Pancreas (tissue), 10 donors: ENCODE results near the gene FUOM. TPM values are rescaled to one million over a fixed set of nuclear protein-coding genes. Genes with fewer than 3 reads are reported as not detected.

Source experiments
- ATAC-seq, 4 donors: fragments of 200-7000 bp; cut with Tn5 transposase; one replicate each; pipeline versions ENCODE4 v1.8.0 to v1.9.1; 2020; ENCODE audit warnings: mild to moderate bottlenecking in 4 of 4, moderate library complexity in 4 of 4
- DNase-seq, 6 donors: peaks; one replicate each; pipeline ENCODE4 v3.0.0-alpha.2; 2020
- FAIRE-seq: peaks from 2 replicates; lab custom pipeline; 2012; peaks lifted over from hg19 to GRCh38; lab: Jason Lieb, UNC
- H3K27ac ChIP-seq, 4 donors: fragments of 200-600 bp; sonication (generic); 1 replicate in 3 of 4; 2 replicates in 1 of 4; pipeline versions ENCODE4 v1.5.0 to v1.8.0; 2020
- H3K27me3 ChIP-seq, 4 donors: fragments of 200-600 bp; one replicate each; pipeline ENCODE4 v1.8.0; 2021
- H3K36me3 ChIP-seq, 3 donors: fragments of 200-600 bp; sonication (generic) in 1 of 3; one replicate each; pipeline versions ENCODE4 v1.5.0 to v1.8.0; 2020 to 2021
- H3K4me1 ChIP-seq, 3 donors: fragments of 200-600 bp; one replicate each; pipeline ENCODE4 v1.8.0; 2021
- H3K4me3 ChIP-seq, 4 donors: fragments of 200-600 bp; sonication (generic) in 2 of 4; one replicate each; pipeline versions ENCODE4 v1.5.0 to v1.8.0; 2020 to 2021
- H3K9me3 ChIP-seq, 4 donors: fragments of 200-600 bp; one replicate each; pipeline ENCODE4 v1.8.0; 2021
- CTCF ChIP-seq, 4 donors: fragments of 200-600 bp; sonication (generic) in 3 of 4; IDR thresholded peaks; one replicate each; pipeline versions ENCODE4 v1.5.0 to v1.8.0; 2021; ENCODE audit warnings: antibody characterized with exemption in 4 of 4
- WGBS, 2 donors: extraction: QIAGEN DNeasy Blood & Tissue Kit; methylation state at CpG; one replicate each; pipeline ENCODE4 v1.1.7; 2013; 5-methylcytosine and 5-hydroxymethylcytosine counted together
- intact Hi-C, 3 donors: fragments of 100-400 bp; cut with DNase I; formaldehyde crosslinking; loops; one replicate each; pipeline versions ENCODE4 v1.11.1 to v1.14.2; 2022
- polyA plus RNA-seq, 2 donors: library from polyadenylated mRNA; stranded (reverse); fragments of 200-250 nt; gene quantifications; one replicate each; pipeline ENCODE4 v1.2.3, GENCODE V29; 2013
- total RNA-seq, 6 donors: library from RNA; stranded (reverse); fragmentation: NEBNext Ultra II Directional in 4 of 6; extraction: Animal tissue kit (Norgen Biotek cat#: 25700) in 4 of 6; gene quantifications; one replicate each; pipeline versions ENCODE4 v1.2.1 to v1.2.4, GENCODE V29; 2021 to 2023
- donor health status: healthy with polysubstance abuse.
- donor health status: DM: no; HTN: no; CAD: no; lungs with moderate emphysema.
- donor health status: DM: no; HTN: no; CAD: no.
- donor health status: control.
- donor health status: control.
- donor health status: Bipolar disorder and iron deficiency.
- donor health status: DM: yes; HTN: yes; CAD: no.
- donor health status: DM: no; HTN: no; CAD: no.
- donor health status: DM: no; HTN: no; CAD: no.
- donor health status: DM: yes; HTN: yes; CAD: no.

Gene FUOM
- total and polyA plus RNA-seq, 8 donors = 6.3 to 19.2 (median 10.3) TPM

GRCh38 chr10:133375357-133376115, 17.7 kb upstream of the FUOM start:
- Histone ChIP-seq H3K4me1 (peaks cover 0 to 10% (median 0%) of the 10 kb centered on the region in 3 donors), H3K4me3 (no peak overlapping the region), H3K27ac (no peak overlapping the region), H3K27me3 (no peaks in the 10 kb centered on the region), H3K9me3 (no peaks in the 10 kb centered on the region), H3K36me3 (peaks cover 0 to 1% (median 0%) of the 10 kb centered on the region in 3 donors)
- 76 to 82% methylated on average over 12 of the region's 12 CpGs for WGBS, 2 donors
- DNase-seq (no peak), FAIRE-seq (no peak), ATAC-seq (no peak)
- no peak for TF ChIP-seq CTCF (IDR thresholded peaks at IDR 0.05)
- intact Hi-C loops = no loop called here

DNA sequence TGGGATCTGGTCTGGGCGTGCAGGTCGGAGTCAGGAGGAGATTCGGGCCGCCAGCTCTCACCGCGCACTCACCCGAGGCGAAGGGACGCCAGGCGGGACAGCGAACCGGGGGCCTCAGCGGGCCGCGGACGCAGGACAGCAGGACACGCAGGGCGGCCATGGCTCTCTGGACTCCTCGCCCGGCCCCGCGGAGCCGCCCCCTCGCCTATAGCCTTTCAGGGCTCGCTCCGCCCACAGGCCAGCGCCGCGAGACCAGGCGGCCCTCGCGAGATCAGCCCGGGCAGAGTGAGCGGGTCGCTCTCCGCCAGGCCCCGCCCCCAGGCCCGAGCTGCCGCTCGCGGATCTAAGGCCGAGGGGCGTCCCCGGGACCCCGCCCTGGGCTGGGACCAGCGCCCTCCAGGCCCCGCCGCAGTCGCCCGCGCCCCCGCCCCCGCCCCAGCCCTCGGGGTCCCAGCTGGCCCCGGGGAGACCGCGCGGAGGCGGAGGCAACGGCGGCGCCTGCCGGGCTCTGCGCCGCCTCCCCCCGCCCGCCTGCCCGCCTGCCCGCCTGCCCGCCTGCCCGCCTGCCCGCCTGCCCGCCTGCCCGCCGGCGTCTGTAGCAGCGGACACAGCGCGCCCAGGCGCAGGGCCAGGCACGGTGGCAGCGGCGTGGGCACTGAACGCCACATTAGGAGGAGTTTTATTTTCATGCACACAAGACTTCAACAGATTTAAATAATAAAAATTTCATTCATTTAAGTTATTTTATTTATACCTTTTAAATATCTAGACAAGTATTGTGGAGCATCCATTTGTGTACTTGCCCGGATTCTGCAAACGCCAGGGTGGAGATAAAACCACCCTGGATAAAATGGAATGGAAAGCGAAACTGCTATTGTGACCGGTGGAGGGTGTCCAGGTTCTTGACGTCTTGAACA, 15.6 kb upstream of the FUOM start, which contains the start of gene ECHS1:
ECHS1 (minus strand) TSS at position 181 of the 917 bp plus-strand sequence; CDS start at position 160, 21 bp downstream.
- DNase-seq (peak; percentile 94 to 99 (median 97)), ATAC-seq (peak; percentile 97 to 99 (median 98))
- WGBS, 2 donors = 0 to 1% methylated on average over 51 to 89 of the region's 89 CpGs

GRCh38 chr10:133372507-133372906, 14.7 kb upstream of the FUOM start:
- peak in 3 of 4 donors; percentile 10 to 11 (median 11) for ATAC-seq
- Histone ChIP-seq H3K27ac (no peak overlapping the region), H3K4me3 (peak overlapping the region in 3 of 4 donors; percentile 36 to 72 (median 69)), H3K9me3 (no peaks in the 10 kb centered on the region), H3K27me3 (no peaks in the 10 kb centered on the region), H3K4me1 (peaks cover 0 to 7% (median 0%) of the 10 kb centered on the region in 3 donors), H3K36me3 (peaks cover 0 to 27% (median 9%) of the 10 kb centered on the region in 3 donors)
- peak in 5 of 6 donors; percentile 21 to 87 (median 68) for DNase-seq
- 10 to 12% methylated on average over 18 to 20 of the region's 20 CpGs for WGBS, 2 donors
- FAIRE-seq = no peak
- intact Hi-C loops = no loop called here
- TF ChIP-seq CTCF (IDR thresholded peaks at IDR 0.05) = no peak

More for the DNA sequence above, 15.6 kb upstream of the FUOM start, which contains the start of gene ECHS1:
- Histone ChIP-seq H3K27me3 (no peaks in the 10 kb centered on the region), H3K27ac (peak within 1 kb of the TSS; percentile 61 to 87 (median 72)), H3K4me3 (peak within 1 kb of the TSS; percentile 36 to 72 (median 58)), H3K4me1 (peaks cover 0 to 10% (median 0%) of the 10 kb centered on the region in 3 donors), H3K36me3 (peaks cover 0 to 22% (median 9%) of the 10 kb centered on the region in 3 donors), H3K9me3 (no peaks in the 10 kb centered on the region)
- TF ChIP-seq CTCF (IDR thresholded peaks at IDR 0.05) = no peak
- intact Hi-C loops = no loop called here
- peak; percentile 43 for FAIRE-seq

- 84 to 93% methylated on average over 24 of the region's 24 CpGs for WGBS, 2 donors
Observed at GRCh38 chr10:133370030-133370786, 12.4 kb upstream of the FUOM start.

More at GRCh38 chr10:133370030-133370786, 12.4 kb upstream of the FUOM start:
- FAIRE-seq (no peak), ATAC-seq (no peak), DNase-seq (peak in 1 of 6 donors; percentile 24)
- Histone ChIP-seq H3K4me1 (peaks cover 0 to 7% (median 0%) of the 10 kb centered on the region in 3 donors), H3K36me3 (peaks cover 6 to 47% (median 25%) of the 10 kb centered on the region in 3 donors), H3K27me3 (no peaks in the 10 kb centered on the region), H3K9me3 (no peaks in the 10 kb centered on the region), H3K4me3 (no peak overlapping the region), H3K27ac (no peak overlapping the region)
- TF ChIP-seq CTCF (IDR thresholded peaks at IDR 0.05) = no peak
- intact Hi-C loops = no loop called here
